HG02840 (cell line): Measurements from ENCODE around the gene AIFM3.
"Not testable (repeated sequence)": the region's sequence is repeated elsewhere in the genome, so short reads cannot be mapped to it uniquely, and the experiment has no call there.

Experiments
- ATAC-seq: cut with Tn5 transposase; IDR thresholded peaks from one replicate; pipeline ENCODE4 v1.9.1; 2021; ENCODE audit warnings: mild to moderate bottlenecking, moderate library complexity, moderate number of reproducible peaks; ENCODE audit not compliant: unreplicated experiment, low FRiP score

AIFM3 gene

GRCh38 chr22:20966883-20967696 is at the start of gene AIFM3:
Gene AIFM3, plus strand, starts transcription at chr22:20967255. Its CDS starts 690 bp downstream, at chr22:20967945.
- ATAC-seq: no peak

GRCh38 chr22:20918663-20919218 is 48.3 kb upstream of the AIFM3 start:
- ATAC-seq: no peak

- ATAC-seq: no peak
Measured at GRCh38 chr22:20919718-20920117, 47.3 kb upstream of the AIFM3 start.

- no peak for ATAC-seq
Measured at GRCh38 chr22:20920881-20921203, 46.2 kb upstream of the AIFM3 start.

- no peak for ATAC-seq
Measured at GRCh38 chr22:20922141-20922751, 44.8 kb upstream of the AIFM3 start.

- ATAC-seq: no peak
Measured at GRCh38 chr22:20926243-20926642, 40.8 kb upstream of the AIFM3 start.

- ATAC-seq: no peak
Measured at GRCh38 chr22:20927940-20928572, 39.0 kb upstream of the AIFM3 start.

GRCh38 chr22:20928573-20928967 is 38.5 kb upstream of the AIFM3 start:
- no peak for ATAC-seq

- ATAC-seq: no peak
Measured at GRCh38 chr22:20930004-20930403, 37.1 kb upstream of the AIFM3 start.

- ATAC-seq: not testable (repeated sequence)
Measured at GRCh38 chr22:20930435-20930834, 36.6 kb upstream of the AIFM3 start.

- ATAC-seq: no peak
Measured at GRCh38 chr22:20931126-20931654, 35.9 kb upstream of the AIFM3 start.

- ATAC-seq: no peak
Measured at GRCh38 chr22:20933910-20934309, 33.1 kb upstream of the AIFM3 start.

- ATAC-seq: not testable (repeated sequence)
Measured at GRCh38 chr22:20935049-20935448, 32.0 kb upstream of the AIFM3 start.

- not testable (repeated sequence) for ATAC-seq
Measured at GRCh38 chr22:20935780-20936539, 31.1 kb upstream of the AIFM3 start.

GRCh38 chr22:20937031-20937793 is 29.8 kb upstream of the AIFM3 start:
- ATAC-seq: no peak

- ATAC-seq: no peak
Measured at GRCh38 chr22:20937794-20938671, 29.0 kb upstream of the AIFM3 start.

GRCh38 chr22:20939457-20940185 is 27.4 kb upstream of the AIFM3 start:
- ATAC-seq: not testable (repeated sequence)

- ATAC-seq: no peak
Measured at GRCh38 chr22:20940186-20940651, 26.8 kb upstream of the AIFM3 start.
